ENCODE measurements around the gene DIDO1.
A peak's percentile ranks its signal among the peaks of the same experiment; 100 is the strongest.

The DIDO1 gene

DNA sequence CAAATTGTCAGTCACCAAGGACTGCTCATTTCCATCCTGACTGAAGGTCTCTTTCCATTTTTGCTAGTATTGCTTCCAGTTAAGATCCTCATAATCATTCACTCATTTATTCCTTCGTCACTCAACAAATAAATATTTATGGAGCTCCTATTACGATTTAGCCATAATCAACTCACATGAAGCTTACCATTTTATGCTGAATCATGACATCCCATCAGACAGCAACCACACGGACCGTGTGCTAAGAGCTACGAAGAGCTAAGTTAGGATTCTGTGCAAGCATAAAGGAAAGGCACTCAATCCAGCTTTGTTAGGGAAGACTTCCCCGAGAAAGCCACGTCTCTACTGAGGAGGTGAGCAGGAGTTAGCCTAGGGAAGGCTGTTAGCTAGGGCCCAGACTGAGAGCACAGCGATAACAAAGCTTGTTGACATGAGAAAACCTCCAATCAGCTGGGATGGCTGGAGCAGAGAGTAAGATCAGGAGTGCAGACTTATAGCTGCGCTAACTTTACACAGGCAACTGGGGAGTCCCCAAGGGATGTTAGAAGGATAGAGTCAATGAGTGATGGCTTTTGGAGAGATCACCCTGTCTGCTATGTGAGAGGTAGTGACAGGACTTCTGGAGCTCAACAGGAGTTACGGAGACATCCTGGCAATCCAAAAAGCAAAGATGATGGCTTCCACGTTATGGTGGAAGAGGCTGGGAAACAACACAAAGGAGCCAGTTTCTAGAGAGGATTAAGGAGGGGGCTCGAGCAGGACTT lies 9.1 kb upstream of the DIDO1 start:
- TF ChIP-seq, protein P1, sequence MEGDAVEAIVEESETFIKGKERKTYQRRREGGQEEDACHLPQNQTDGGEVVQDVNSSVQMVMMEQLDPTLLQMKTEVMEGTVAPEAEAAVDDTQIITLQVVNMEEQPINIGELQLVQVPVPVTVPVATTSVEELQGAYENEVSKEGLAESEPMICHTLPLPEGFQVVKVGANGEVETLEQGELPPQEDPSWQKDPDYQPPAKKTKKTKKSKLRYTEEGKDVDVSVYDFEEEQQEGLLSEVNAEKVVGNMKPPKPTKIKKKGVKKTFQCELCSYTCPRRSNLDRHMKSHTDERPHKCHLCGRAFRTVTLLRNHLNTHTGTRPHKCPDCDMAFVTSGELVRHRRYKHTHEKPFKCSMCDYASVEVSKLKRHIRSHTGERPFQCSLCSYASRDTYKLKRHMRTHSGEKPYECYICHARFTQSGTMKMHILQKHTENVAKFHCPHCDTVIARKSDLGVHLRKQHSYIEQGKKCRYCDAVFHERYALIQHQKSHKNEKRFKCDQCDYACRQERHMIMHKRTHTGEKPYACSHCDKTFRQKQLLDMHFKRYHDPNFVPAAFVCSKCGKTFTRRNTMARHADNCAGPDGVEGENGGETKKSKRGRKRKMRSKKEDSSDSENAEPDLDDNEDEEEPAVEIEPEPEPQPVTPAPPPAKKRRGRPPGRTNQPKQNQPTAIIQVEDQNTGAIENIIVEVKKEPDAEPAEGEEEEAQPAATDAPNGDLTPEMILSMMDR (IDR thresholded peaks at IDR 0.05; ENCODE audit: insufficient read depth, low read length, poor library complexity, severe bottlenecking), result no peak
- H3K4me3 ChIP-seq (replicated peaks; ENCODE audit: low read depth, low read length), result no peak overlapping the region
- DNase-seq (ENCODE audit: extremely low read depth, insufficient read length), result no peak
- no peaks in the 10 kb centered on the region for H3K27me3 ChIP-seq (replicated peaks; ENCODE audit: control insufficient read depth, insufficient read depth, low read length)
- H3K36me3 ChIP-seq (ENCODE audit: control insufficient read depth, insufficient read depth, low read length), result peaks cover 13% of the 10 kb centered on the region

- H3K4me3 ChIP-seq (replicated peaks; ENCODE audit: low read depth, low read length), result no peak overlapping the region
- no peak for DNase-seq (ENCODE audit: extremely low read depth, insufficient read length)
- TF ChIP-seq, protein P1 (IDR thresholded peaks at IDR 0.05; ENCODE audit: insufficient read depth, low read length, poor library complexity, severe bottlenecking), result no peak
- H3K27me3 ChIP-seq (replicated peaks; ENCODE audit: control insufficient read depth, insufficient read depth, low read length), result no peaks in the 10 kb centered on the region
- H3K36me3 ChIP-seq (ENCODE audit: control insufficient read depth, insufficient read depth, low read length), result peaks cover 13% of the 10 kb centered on the region
Observed at GRCh38 chr20:62933966-62934365, 7.7 kb upstream of the DIDO1 start.

DNA sequence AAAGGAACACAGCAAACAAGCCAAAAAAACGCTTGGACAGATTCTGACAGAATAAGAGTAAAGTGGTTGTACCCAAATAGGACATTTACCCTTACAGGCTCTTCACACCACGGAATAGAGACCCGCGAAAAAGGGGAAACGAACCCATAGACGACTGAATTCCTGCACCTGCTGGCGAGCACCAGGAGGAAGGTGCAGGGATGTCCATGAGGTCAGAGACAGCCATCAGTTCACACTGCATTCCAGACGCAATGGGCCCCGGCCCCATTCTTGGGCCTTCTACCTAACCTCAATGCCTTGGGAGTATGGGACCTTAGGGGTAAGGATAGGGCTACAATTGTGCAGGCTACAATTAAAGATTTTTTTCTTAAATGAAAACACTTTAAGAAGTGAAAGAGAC lies 5.2 kb upstream of the DIDO1 start:
- TF ChIP-seq, protein P1 (IDR thresholded peaks at IDR 0.05; ENCODE audit: insufficient read depth, low read length, poor library complexity, severe bottlenecking), result no peak
- DNase-seq (ENCODE audit: extremely low read depth, insufficient read length), result no peak

GRCh38 chr20:62929051-62929538 lies 2.8 kb upstream of the DIDO1 start:
- peaks cover 6% of the 10 kb centered on the region for H3K36me3 ChIP-seq (ENCODE audit: control insufficient read depth, insufficient read depth, low read length)
- DNase-seq (ENCODE audit: extremely low read depth, insufficient read length), result peak; percentile 62
- TF ChIP-seq, protein P1 (IDR thresholded peaks at IDR 0.05; ENCODE audit: insufficient read depth, low read length, poor library complexity, severe bottlenecking), result no peak
- H3K4me3 ChIP-seq (replicated peaks; ENCODE audit: low read depth, low read length), result peak overlapping the region; percentile 57
- no peaks in the 10 kb centered on the region for H3K27me3 ChIP-seq (replicated peaks; ENCODE audit: control insufficient read depth, insufficient read depth, low read length)

More for the DNA sequence above, 5.2 kb upstream of the DIDO1 start:
- H3K27me3 ChIP-seq (replicated peaks; ENCODE audit: control insufficient read depth, insufficient read depth, low read length), result no peaks in the 10 kb centered on the region
- H3K4me3 ChIP-seq (replicated peaks; ENCODE audit: low read depth, low read length), result no peak overlapping the region
- H3K36me3 ChIP-seq (ENCODE audit: control insufficient read depth, insufficient read depth, low read length), result peaks cover 13% of the 10 kb centered on the region

DNA sequence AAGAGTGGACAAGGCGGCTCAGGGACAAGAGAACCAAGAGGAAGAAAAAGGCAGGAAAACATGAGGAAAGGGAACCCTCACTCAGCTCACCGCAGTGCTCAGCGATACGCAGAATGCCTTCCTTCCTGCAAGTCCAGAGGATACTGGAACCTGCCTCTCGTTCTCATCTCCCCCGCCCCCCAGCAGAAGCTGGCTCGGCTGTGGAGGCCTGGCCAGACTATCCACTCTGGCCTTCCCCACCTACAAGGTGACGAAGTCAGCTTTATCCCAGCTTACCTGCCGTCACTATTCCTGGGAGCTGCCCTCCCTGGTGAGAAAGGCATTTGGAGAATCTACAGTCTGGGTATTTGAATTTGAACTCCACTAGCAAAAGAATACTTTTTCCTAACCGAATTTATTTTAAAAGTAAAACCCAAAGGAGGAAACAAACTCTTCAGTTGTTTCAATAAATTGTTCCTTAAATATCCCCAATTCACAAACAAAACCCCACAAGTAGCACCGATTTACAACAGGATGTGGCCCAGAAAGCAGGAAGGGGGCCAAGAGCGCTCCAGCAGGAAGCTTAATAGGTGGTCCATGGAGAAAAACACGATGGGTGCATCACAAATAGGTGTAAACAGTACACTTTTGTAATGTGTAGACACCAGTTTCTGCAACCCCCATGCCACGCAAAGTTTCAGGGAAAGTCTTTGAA lies 2.1 kb upstream of the DIDO1 start:
- H3K36me3 ChIP-seq (ENCODE audit: control insufficient read depth, insufficient read depth, low read length), result no peaks in the 10 kb centered on the region; the same call in 1 of the 2 replicates
- TF ChIP-seq, protein P1 (IDR thresholded peaks at IDR 0.05; ENCODE audit: insufficient read depth, low read length, poor library complexity, severe bottlenecking), result no peak
- DNase-seq (ENCODE audit: extremely low read depth, insufficient read length), result no peak
- peak overlapping the region; percentile 57 for H3K4me3 ChIP-seq (replicated peaks; ENCODE audit: low read depth, low read length)
- no peaks in the 10 kb centered on the region for H3K27me3 ChIP-seq (replicated peaks; ENCODE audit: control insufficient read depth, insufficient read depth, low read length)

All from GM06990 (cell line).